ENCODE measurements around the gene TVP23B.
"Not testable (repeated sequence)": the region's sequence is repeated elsewhere in the genome, so short reads cannot be mapped to it uniquely, and the experiment has no call there.

The TVP23B gene

GRCh38 chr17:18780991-18781718, at the start of gene TVP23B:
TSS of gene TVP23B (plus strand) at chr17:18781183. CDS start at chr17:18781294, 111 bp downstream.
- peaks cover 20% of the 10 kb centered on the region for H3K4me1 Mint-ChIP-seq
- H3K27ac Mint-ChIP-seq = peak within 1 kb of the TSS; percentile 84 to 99 (median 98)
- not testable (repeated sequence) for H3K9me3 Mint-ChIP-seq; H3K27me3 Mint-ChIP-seq (ENCODE audit: low read depth)
- H3K4me3 Mint-ChIP-seq = peak within 1 kb of the TSS; percentile 95 to 99 (median 99)
- H3K36me3 Mint-ChIP-seq (ENCODE audit: low read depth) = peaks cover 22% of the 10 kb centered on the region

- not testable (repeated sequence) for H3K27me3 Mint-ChIP-seq (ENCODE audit: low read depth); H3K4me3 Mint-ChIP-seq; H3K4me1 Mint-ChIP-seq; H3K36me3 Mint-ChIP-seq (ENCODE audit: low read depth); H3K9me3 Mint-ChIP-seq; H3K27ac Mint-ChIP-seq
Measured at GRCh38 chr17:18732438-18732837, 48.5 kb upstream of the TVP23B start.

GRCh38 chr17:18733350-18733749, 47.6 kb upstream of the TVP23B start:
- H3K9me3 Mint-ChIP-seq; H3K4me1 Mint-ChIP-seq; H3K36me3 Mint-ChIP-seq (ENCODE audit: low read depth); H3K4me3 Mint-ChIP-seq; H3K27me3 Mint-ChIP-seq (ENCODE audit: low read depth): not testable (repeated sequence)
- peak overlapping the region in 1 of 3 experiments; percentile 57 for H3K27ac Mint-ChIP-seq

- H3K4me3 Mint-ChIP-seq; H3K36me3 Mint-ChIP-seq (ENCODE audit: low read depth); H3K27me3 Mint-ChIP-seq (ENCODE audit: low read depth); H3K4me1 Mint-ChIP-seq; H3K27ac Mint-ChIP-seq; H3K9me3 Mint-ChIP-seq: not testable (repeated sequence)
Measured at GRCh38 chr17:18739616-18740391, 41.2 kb upstream of the TVP23B start.

- not testable (repeated sequence) for H3K4me3 Mint-ChIP-seq; H3K27ac Mint-ChIP-seq; H3K4me1 Mint-ChIP-seq; H3K9me3 Mint-ChIP-seq; H3K36me3 Mint-ChIP-seq (ENCODE audit: low read depth); H3K27me3 Mint-ChIP-seq (ENCODE audit: low read depth)
Measured at GRCh38 chr17:18741228-18741627, 39.8 kb upstream of the TVP23B start.

GRCh38 chr17:18743699-18744421, 37.1 kb upstream of the TVP23B start, which contains the start of gene FBXW10:
TSS of gene FBXW10 (plus strand) at chr17:18744054. CDS start at chr17:18744245, 191 bp downstream.
- not testable (repeated sequence) for H3K4me1 Mint-ChIP-seq; H3K9me3 Mint-ChIP-seq; H3K27me3 Mint-ChIP-seq (ENCODE audit: low read depth); H3K36me3 Mint-ChIP-seq (ENCODE audit: low read depth)
- peak within 1 kb of the TSS in 2 of 3 experiments; percentile 55 to 63 for H3K4me3 Mint-ChIP-seq
- peak within 1 kb of the TSS; percentile 82 to 88 (median 86) for H3K27ac Mint-ChIP-seq

- not testable (repeated sequence) for H3K9me3 Mint-ChIP-seq; H3K4me3 Mint-ChIP-seq; H3K4me1 Mint-ChIP-seq; H3K27me3 Mint-ChIP-seq (ENCODE audit: low read depth); H3K27ac Mint-ChIP-seq; H3K36me3 Mint-ChIP-seq (ENCODE audit: low read depth)
Measured at GRCh38 chr17:18744726-18745125, 36.3 kb upstream of the TVP23B start.

- peak overlapping the region in 2 of 3 experiments; percentile 3 to 69 for H3K27ac Mint-ChIP-seq
- H3K9me3 Mint-ChIP-seq; H3K36me3 Mint-ChIP-seq (ENCODE audit: low read depth); H3K27me3 Mint-ChIP-seq (ENCODE audit: low read depth); H3K4me3 Mint-ChIP-seq; H3K4me1 Mint-ChIP-seq: not testable (repeated sequence)
Measured at GRCh38 chr17:18746551-18746950, 34.4 kb upstream of the TVP23B start.

GRCh38 chr17:18747501-18747900, 33.5 kb upstream of the TVP23B start:
- H3K27me3 Mint-ChIP-seq (ENCODE audit: low read depth); H3K36me3 Mint-ChIP-seq (ENCODE audit: low read depth); H3K4me3 Mint-ChIP-seq; H3K9me3 Mint-ChIP-seq; H3K4me1 Mint-ChIP-seq: not testable (repeated sequence)
- peak overlapping the region in 2 of 3 experiments; percentile 73 to 94 for H3K27ac Mint-ChIP-seq

GRCh38 chr17:18750242-18750641, 30.7 kb upstream of the TVP23B start:
- not testable (repeated sequence) for H3K9me3 Mint-ChIP-seq; H3K36me3 Mint-ChIP-seq (ENCODE audit: low read depth); H3K4me3 Mint-ChIP-seq; H3K4me1 Mint-ChIP-seq; H3K27me3 Mint-ChIP-seq (ENCODE audit: low read depth)
- peak overlapping the region in 2 of 3 experiments; percentile 71 to 92 for H3K27ac Mint-ChIP-seq

- not testable (repeated sequence) for H3K4me3 Mint-ChIP-seq; H3K27me3 Mint-ChIP-seq (ENCODE audit: low read depth); H3K9me3 Mint-ChIP-seq; H3K36me3 Mint-ChIP-seq (ENCODE audit: low read depth); H3K4me1 Mint-ChIP-seq
- H3K27ac Mint-ChIP-seq = peak overlapping the region in 1 of 3 experiments; percentile 41
Measured at GRCh38 chr17:18753829-18754409, 27.1 kb upstream of the TVP23B start.

- H3K36me3 Mint-ChIP-seq (ENCODE audit: low read depth); H3K27me3 Mint-ChIP-seq (ENCODE audit: low read depth); H3K4me1 Mint-ChIP-seq; H3K4me3 Mint-ChIP-seq; H3K27ac Mint-ChIP-seq; H3K9me3 Mint-ChIP-seq: not testable (repeated sequence)
Measured at GRCh38 chr17:18755969-18756368, 25.0 kb upstream of the TVP23B start.

- not testable (repeated sequence) for H3K27ac Mint-ChIP-seq; H3K4me3 Mint-ChIP-seq; H3K4me1 Mint-ChIP-seq; H3K9me3 Mint-ChIP-seq; H3K27me3 Mint-ChIP-seq (ENCODE audit: low read depth); H3K36me3 Mint-ChIP-seq (ENCODE audit: low read depth)
Measured at GRCh38 chr17:18757368-18758044, 23.5 kb upstream of the TVP23B start.

- H3K27ac Mint-ChIP-seq; H3K4me1 Mint-ChIP-seq; H3K36me3 Mint-ChIP-seq (ENCODE audit: low read depth); H3K4me3 Mint-ChIP-seq; H3K27me3 Mint-ChIP-seq (ENCODE audit: low read depth); H3K9me3 Mint-ChIP-seq: not testable (repeated sequence)
Measured at GRCh38 chr17:18758344-18758743, 22.6 kb upstream of the TVP23B start.

All from nephron (organoid).